CD14-positive monocyte (primary cell): ENCODE results near the gene NCDN. TPM values are rescaled to one million over a fixed set of nuclear protein-coding genes. Genes with fewer than 3 reads are reported as not detected.
A peak's percentile ranks its signal among the peaks of the same experiment; 100 is the strongest.

ENCODE experiments used
- DNase-seq, 3 donors: peaks; one replicate each; pipeline ENCODE4 v3.0.0-alpha.2; 2011 to 2022
- H2AFZ ChIP-seq: 2 replicates; pipeline ENCODE4 v1.6.0; 2012; ENCODE audit warnings: mild to moderate bottlenecking, low read depth, low read length, inconsistent platforms; ENCODE audit not compliant: insufficient read depth, poor library complexity, severe bottlenecking
- H3K27ac ChIP-seq, 2 donors: 1 replicate in 1 of 2; 2 replicates in 1 of 2; pipeline ENCODE4 v1.5.1; 2012 to 2013; ENCODE audit warnings: low read length in 2 of 2, control low read depth in 1 of 2, inconsistent platforms in 1 of 2, low read depth in 1 of 2, mild to moderate bottlenecking in 1 of 2
- H3K27me3 ChIP-seq, 2 donors: one replicate each; pipeline versions ENCODE4 v1.6.0 to v1.6.1; 2011 to 2013; ENCODE audit warnings: low read length in 2 of 2; ENCODE audit not compliant: control insufficient read depth in 2 of 2, insufficient read depth in 2 of 2
- H3K36me3 ChIP-seq, 2 donors: replicated peaks in 1 of 2; 1 replicate in 1 of 2; 2 replicates in 1 of 2; pipeline versions ENCODE4 v1.5.1 to v1.6.1; 2012 to 2013; ENCODE audit warnings: low read length in 2 of 2, control low read depth in 1 of 2, inconsistent platforms in 1 of 2, mild to moderate bottlenecking in 1 of 2; ENCODE audit not compliant: insufficient read depth in 2 of 2, control insufficient read depth in 1 of 2
- H3K4me1 ChIP-seq, 2 donors: 1 replicate in 1 of 2; 2 replicates in 1 of 2; pipeline versions ENCODE4 v1.5.1 to v1.6.1; 2012 to 2013; ENCODE audit warnings: low read length in 2 of 2, control low read depth in 1 of 2, inconsistent platforms in 1 of 2, mild to moderate bottlenecking in 1 of 2, moderate library complexity in 1 of 2; ENCODE audit not compliant: insufficient read depth in 2 of 2, control insufficient read depth in 1 of 2
- H3K4me2 ChIP-seq: replicated peaks from 2 replicates; pipeline ENCODE3; 2012; ENCODE audit warnings: low read length, moderate library complexity, mild to moderate bottlenecking; ENCODE audit not compliant: poor library complexity, severe bottlenecking; ENCODE audit errors: extremely low read depth
- H3K4me3 ChIP-seq, 3 experiments: fragments of 200-600 bp in 1 of 3; sonication (generic) in 1 of 3; replicated peaks in 1 of 3; 1 replicate in 2 of 3; 2 replicates in 1 of 3; pipeline ENCODE4 v1.5.1; 2011 to 2013; ENCODE audit warnings: low read length in 3 of 3, mild to moderate bottlenecking in 3 of 3, control low read depth in 2 of 3, low read depth in 2 of 3, inconsistent platforms in 1 of 3, moderate library complexity in 1 of 3
- H3K79me2 ChIP-seq: 2 replicates; pipeline ENCODE4 v1.6.0; 2012; ENCODE audit warnings: mild to moderate bottlenecking, control low read depth, inconsistent platforms, low read length, moderate library complexity; ENCODE audit not compliant: insufficient read depth
- H3K9ac ChIP-seq: 2 replicates; pipeline ENCODE4 v1.6.0; 2017; ENCODE audit warnings: low read length, mild to moderate bottlenecking; ENCODE audit not compliant: insufficient read depth, poor library complexity, severe bottlenecking
- H3K9me3 ChIP-seq, 2 donors: replicated peaks in 1 of 2; 1 replicate in 1 of 2; 2 replicates in 1 of 2; pipeline versions ENCODE4 v1.5.1 to v1.6.1; 2012 to 2013; ENCODE audit warnings: low read length in 2 of 2, control low read depth in 1 of 2; ENCODE audit not compliant: control insufficient read depth in 1 of 2, insufficient read depth in 1 of 2
- H4K20me1 ChIP-seq: 2 replicates; pipeline ENCODE4 v1.6.0; 2012; ENCODE audit warnings: mild to moderate bottlenecking, low read length, control low read depth, moderate library complexity; ENCODE audit not compliant: insufficient read depth
- H3K27ac Mint-ChIP-seq, 7 donors: one replicate each; pipeline ENCODE4 v1.8.0; 2020; ENCODE audit warnings: mild to moderate bottlenecking in 7 of 7, mixed read lengths in 7 of 7, moderate library complexity in 6 of 7, inconsistent platforms in 2 of 7
- H3K27me3 Mint-ChIP-seq, 3 donors: one replicate each; pipeline ENCODE4 v1.8.0; 2021 to 2022; ENCODE audit warnings: low read depth in 3 of 3, mild to moderate bottlenecking in 3 of 3, mixed read lengths in 3 of 3, moderate library complexity in 3 of 3, inconsistent platforms in 1 of 3
- H3K36me3 Mint-ChIP-seq, 2 donors: one replicate each; pipeline ENCODE4 v1.8.0; 2020; ENCODE audit warnings: mixed read lengths in 2 of 2, inconsistent platforms in 1 of 2, mild to moderate bottlenecking in 1 of 2
- H3K4me1 Mint-ChIP-seq: one replicate; pipeline ENCODE4 v1.8.0; 2020; ENCODE audit warnings: mild to moderate bottlenecking, mixed read lengths
- H3K4me3 Mint-ChIP-seq, 2 donors: one replicate each; pipeline ENCODE4 v1.8.0; 2020; ENCODE audit warnings: mild to moderate bottlenecking in 2 of 2, mixed read lengths in 2 of 2, moderate library complexity in 1 of 2
- H3K9me3 Mint-ChIP-seq, 7 donors: one replicate each; pipeline ENCODE4 v1.8.0; 2020 to 2022; ENCODE audit warnings: mixed read lengths in 7 of 7, mild to moderate bottlenecking in 6 of 7, moderate library complexity in 6 of 7, inconsistent platforms in 2 of 7
- WGBS: methylation state at CpG from one replicate; pipeline ENCODE4 v1.1.5; 2013; ENCODE audit warnings: missing lambda C conversion rate; ENCODE audit not compliant: insufficient coverage; 5-methylcytosine and 5-hydroxymethylcytosine counted together
- intact Hi-C, 2 donors: fragments of 100-400 bp; cut with micrococcal nuclease; formaldehyde crosslinking; loops; one replicate each; pipeline versions ENCODE4 v1.15.0 to v1.15.1; 2023
- polyA plus RNA-seq, 3 donors: library from polyadenylated mRNA; depleted of rRNA in 1 of 3; unstranded in 2 of 3; stranded (reverse) in 1 of 3; fragments of 300-500 nt in 2 of 3; fragments of >200 nt in 1 of 3; fragmentation: Illumina TruSeq in 2 of 3; gene quantifications; 1 replicate in 2 of 3; 2 replicates in 1 of 3; pipeline ENCODE4 v1.2.3, GENCODE V29; 2012 to 2021
- TF ChIP-seq, protein P1 (sequence below): fragments of 200-600 bp; IDR thresholded peaks from one replicate; pipeline ENCODE4 v1.8.0; 2022; ENCODE audit warnings: antibody characterized with exemption, mild to moderate bottlenecking

Gene NCDN
- polyA plus RNA-seq, 3 donors = 5.0 to 7.9 (median 7.0) TPM

- DNase-seq = no peak
- H3K79me2 ChIP-seq = no peaks in the 10 kb centered on the region
- no peaks in the 10 kb centered on the region for H3K9me3 ChIP-seq
- no peaks in the 10 kb centered on the region for H4K20me1 ChIP-seq
- WGBS = 93% methylated on average over 6 of the region's 8 CpGs
- peaks cover 6 to 25% of the 10 kb centered on the region in 2 donors for H3K27me3 ChIP-seq
- intact Hi-C loops = loop anchor here (5.0 to 10.0 kb wide), 2 partner anchors 74 to 141 kb away; partner anchors contain the start of gene PSMB2 (in 1 of the 2)
- H3K9ac ChIP-seq = no peak overlapping the region
- Mint-ChIP-seq H3K9me3 (peaks cover 0 to 5% (median 0%) of the 10 kb centered on the region in 7 donors), H3K27me3 (peaks cover 21 to 33% (median 27%) of the 10 kb centered on the region in 3 donors), H3K4me3 (no peak overlapping the region), H3K36me3 (peaks cover 23 to 43% of the 10 kb centered on the region in 2 donors), H3K4me1 (peaks cover 29% of the 10 kb centered on the region), H3K27ac (no peak overlapping the region)
- H2AFZ ChIP-seq = no peak overlapping the region
- H3K36me3 ChIP-seq = peaks cover 0 to 12% of the 10 kb centered on the region in 2 donors
- H3K4me1 ChIP-seq = peaks cover 24 to 27% of the 10 kb centered on the region in 2 donors
- H3K4me3 ChIP-seq = no peak overlapping the region
- TF ChIP-seq, protein P1, sequence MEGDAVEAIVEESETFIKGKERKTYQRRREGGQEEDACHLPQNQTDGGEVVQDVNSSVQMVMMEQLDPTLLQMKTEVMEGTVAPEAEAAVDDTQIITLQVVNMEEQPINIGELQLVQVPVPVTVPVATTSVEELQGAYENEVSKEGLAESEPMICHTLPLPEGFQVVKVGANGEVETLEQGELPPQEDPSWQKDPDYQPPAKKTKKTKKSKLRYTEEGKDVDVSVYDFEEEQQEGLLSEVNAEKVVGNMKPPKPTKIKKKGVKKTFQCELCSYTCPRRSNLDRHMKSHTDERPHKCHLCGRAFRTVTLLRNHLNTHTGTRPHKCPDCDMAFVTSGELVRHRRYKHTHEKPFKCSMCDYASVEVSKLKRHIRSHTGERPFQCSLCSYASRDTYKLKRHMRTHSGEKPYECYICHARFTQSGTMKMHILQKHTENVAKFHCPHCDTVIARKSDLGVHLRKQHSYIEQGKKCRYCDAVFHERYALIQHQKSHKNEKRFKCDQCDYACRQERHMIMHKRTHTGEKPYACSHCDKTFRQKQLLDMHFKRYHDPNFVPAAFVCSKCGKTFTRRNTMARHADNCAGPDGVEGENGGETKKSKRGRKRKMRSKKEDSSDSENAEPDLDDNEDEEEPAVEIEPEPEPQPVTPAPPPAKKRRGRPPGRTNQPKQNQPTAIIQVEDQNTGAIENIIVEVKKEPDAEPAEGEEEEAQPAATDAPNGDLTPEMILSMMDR = no peak
- no peak overlapping the region for H3K27ac ChIP-seq
- no peak overlapping the region for H3K4me2 ChIP-seq
Observed at GRCh38 chr1:35571263-35571662, 13.7 kb downstream of the NCDN start.

DNA sequence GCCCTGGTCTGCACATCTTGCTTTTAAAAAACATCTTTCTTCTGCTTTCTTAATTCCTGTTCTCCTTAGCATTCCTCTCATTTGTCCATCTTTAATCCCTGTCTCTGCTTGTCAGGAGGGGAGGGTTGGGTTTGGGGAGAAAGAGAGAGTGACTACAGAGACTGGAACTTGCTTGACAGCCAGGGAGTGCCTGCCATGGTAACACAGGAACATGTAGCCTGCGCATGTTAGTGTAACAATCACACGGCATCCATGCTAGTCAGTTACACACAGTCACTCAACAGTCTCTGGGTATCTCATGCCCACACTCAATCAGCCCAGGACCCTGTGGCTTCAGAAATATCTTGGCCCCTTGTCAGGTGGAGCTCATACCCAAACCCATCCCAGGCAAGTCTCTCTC, 14.7 kb downstream of the NCDN start:
- Mint-ChIP-seq H3K4me3 (peak overlapping the region in 1 of 2 donors; percentile 88), H3K27ac (peak overlapping the region in 3 of 7 donors; percentile 9 to 71 (median 27)), H3K4me1 (peaks cover 33% of the 10 kb centered on the region), H3K9me3 (peaks cover 0 to 5% (median 0%) of the 10 kb centered on the region in 7 donors), H3K27me3 (peaks cover 24 to 36% (median 29%) of the 10 kb centered on the region in 3 donors), H3K36me3 (peaks cover 14 to 35% of the 10 kb centered on the region in 2 donors)
- Histone ChIP-seq H3K9me3 (no peaks in the 10 kb centered on the region), H3K36me3 (peaks cover 0 to 2% of the 10 kb centered on the region in 2 donors), H3K27me3 (peaks cover 6 to 29% of the 10 kb centered on the region in 2 donors), H4K20me1 (no peaks in the 10 kb centered on the region), H3K4me2 (no peak overlapping the region), H3K27ac (no peak overlapping the region), H2AFZ (no peak overlapping the region), H3K4me1 (peaks cover 32 to 37% of the 10 kb centered on the region in 2 donors), H3K9ac (no peak overlapping the region), H3K79me2 (no peaks in the 10 kb centered on the region), H3K4me3 (no peak overlapping the region)
- WGBS = 78% methylated on average over 2 of the region's 2 CpGs
- TF ChIP-seq, protein P1 = no peak
- no peak for DNase-seq
- intact Hi-C loops = loop anchor here (5.0 to 10.0 kb wide), 2 partner anchors 73 to 140 kb away; partner anchors contain the start of gene PSMB2 (in 1 of the 2)
